CD4-positive, alpha-beta T cell treated with Interferon gamma for 1 hour (primary cell): ENCODE measurements around the gene GTF2I.
"Not testable (repeated sequence)": the region's sequence is repeated elsewhere in the genome, so short reads cannot be mapped to it uniquely, and the experiment has no call there.

Experiments
- DNase-seq: peaks from one replicate; pipeline ENCODE4 v3.0.0-alpha.2; 2020

The GTF2I gene

DNA sequence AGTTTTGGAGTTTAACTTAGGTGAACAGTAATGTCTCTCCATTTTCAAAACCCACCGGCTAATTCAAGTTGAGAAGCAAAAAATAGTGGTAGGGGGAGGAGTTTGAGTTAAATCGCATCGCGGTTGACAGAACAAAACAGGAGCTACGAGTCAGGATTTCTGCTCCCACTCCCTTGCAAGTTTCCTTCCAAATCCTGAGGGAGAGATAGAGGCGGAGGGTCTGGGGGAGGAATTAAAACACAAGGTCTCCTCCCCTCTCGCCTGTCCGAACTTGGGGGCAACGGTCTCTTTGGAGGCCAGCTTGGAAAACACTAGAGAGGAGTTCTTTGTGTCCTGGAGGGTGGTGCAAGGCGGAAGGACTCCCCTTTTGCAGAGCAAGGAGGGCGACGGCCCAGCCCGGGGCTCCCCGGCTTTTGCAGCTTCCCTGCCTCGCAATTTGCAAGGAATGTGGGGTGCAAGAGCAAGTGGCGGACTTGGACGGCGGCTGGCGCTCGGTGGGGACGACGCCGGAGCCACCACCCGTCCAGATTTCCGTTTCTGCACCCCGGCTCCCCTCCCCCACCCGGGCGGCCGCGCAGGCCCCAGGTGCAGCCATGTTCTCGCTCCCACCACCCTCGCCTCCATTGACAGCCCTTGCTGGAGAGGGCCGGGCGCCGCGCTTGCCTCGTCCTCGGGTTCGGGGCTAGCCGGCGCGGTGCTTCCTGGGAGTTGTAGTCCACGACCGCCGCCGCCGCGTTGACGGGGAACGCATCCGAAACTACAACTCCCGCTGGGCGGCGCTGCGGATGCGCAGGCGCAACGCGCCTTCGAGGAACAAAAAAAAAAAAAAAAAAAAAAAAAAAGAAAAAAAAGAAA, 454 bp upstream of the GTF2I start:
- peak; percentile 97 for DNase-seq

GRCh38 chr7:74658178-74659004, 873 bp downstream of the GTF2I start:
- peak; percentile 92 for DNase-seq

- not testable (repeated sequence) for DNase-seq
Measured at GRCh38 chr7:74660202-74660601, 2.7 kb downstream of the GTF2I start.

- not testable (repeated sequence) for DNase-seq
Measured at GRCh38 chr7:74661836-74662794, 4.6 kb downstream of the GTF2I start.

- DNase-seq, result no peak
Measured at GRCh38 chr7:74665296-74665938, 7.9 kb downstream of the GTF2I start.

DNA sequence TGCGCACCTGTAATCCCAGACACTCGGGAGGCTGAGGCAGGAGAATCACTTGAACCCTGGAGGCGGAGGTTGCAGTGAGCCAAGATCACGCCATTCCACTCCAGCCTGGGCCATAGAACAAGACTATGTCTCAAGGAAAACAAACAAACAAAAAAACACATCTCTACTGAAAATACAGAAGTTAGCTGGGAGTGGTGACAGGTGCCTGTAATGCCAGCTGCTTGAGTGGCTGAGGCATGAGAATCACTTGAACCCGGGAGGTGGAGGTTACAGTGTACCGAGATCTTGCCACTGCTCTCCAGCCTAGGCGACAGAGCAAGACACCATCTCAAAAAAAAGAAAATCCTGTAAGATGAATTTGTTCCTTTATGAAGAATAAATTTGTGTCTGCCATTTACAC, 9.5 kb downstream of the GTF2I start:
- not testable (repeated sequence) for DNase-seq

- DNase-seq, result not testable (repeated sequence)
Measured at GRCh38 chr7:74667520-74667919, 10.0 kb downstream of the GTF2I start.

DNA sequence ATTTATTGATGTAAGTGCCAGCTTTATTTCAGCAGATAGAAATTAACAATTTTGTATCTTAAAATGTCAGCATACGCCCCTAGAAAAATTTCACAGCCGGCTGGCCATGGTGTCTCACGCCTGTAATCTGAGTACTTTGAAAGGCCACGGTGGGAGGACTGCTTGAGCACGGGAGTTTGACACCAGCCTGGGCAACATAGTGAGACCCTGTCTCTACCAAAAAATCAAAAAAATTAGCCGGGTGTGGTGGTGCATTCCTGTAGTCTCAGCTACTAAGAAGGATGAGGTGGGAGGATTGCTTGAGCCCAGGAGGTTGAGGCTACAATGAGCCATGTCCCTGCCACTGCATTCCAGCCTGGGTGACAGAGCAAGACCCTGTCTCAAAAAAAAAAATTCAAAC, 14.1 kb downstream of the GTF2I start:
- DNase-seq, result no peak

- no peak for DNase-seq
Measured at GRCh38 chr7:74672343-74672915, 14.9 kb downstream of the GTF2I start.

GRCh38 chr7:74674166-74674565, 16.6 kb downstream of the GTF2I start:
- DNase-seq, result no peak

DNA sequence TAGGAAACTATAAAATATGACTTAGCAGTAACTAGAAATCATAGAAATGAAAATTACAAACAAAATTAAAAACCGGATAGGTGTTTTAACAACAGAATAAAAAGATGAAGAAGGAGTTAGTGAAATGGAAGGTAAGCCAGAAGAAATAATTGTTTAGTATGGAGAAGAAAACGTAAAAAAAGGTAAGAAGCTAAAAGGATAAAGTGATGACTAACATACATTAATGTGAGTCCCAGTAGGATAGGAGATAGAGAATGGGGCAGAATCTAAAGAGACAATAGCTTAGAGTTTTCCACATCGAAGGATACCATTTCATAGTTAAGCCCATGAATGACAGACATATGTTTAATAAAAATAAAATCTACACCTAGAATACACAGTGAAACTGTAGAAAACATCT, 25.3 kb downstream of the GTF2I start:
- DNase-seq, result no peak

- no peak for DNase-seq
Measured at GRCh38 chr7:74683799-74684198, 26.3 kb downstream of the GTF2I start.

- no peak for DNase-seq
Measured at GRCh38 chr7:74684473-74684872, 27.0 kb downstream of the GTF2I start.

DNA sequence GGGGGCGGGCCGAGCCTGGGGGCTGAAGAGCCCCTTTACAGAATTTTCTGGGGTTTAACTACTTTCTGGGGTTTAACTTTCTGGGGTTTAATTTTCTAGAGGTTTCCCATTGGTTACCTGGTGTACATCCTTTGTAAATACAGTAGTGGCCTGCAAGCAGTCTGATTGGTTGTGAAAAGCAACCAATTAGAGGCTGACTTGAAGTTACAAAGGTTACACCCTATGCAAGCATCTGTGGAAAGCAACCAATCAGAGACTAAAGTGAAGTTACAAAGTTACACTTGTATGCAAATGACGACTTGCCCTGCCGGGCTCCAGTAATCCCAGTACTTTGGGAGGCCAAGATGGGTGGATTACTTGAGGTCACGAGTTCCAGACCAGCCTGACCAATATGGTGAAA, 27.4 kb downstream of the GTF2I start:
- no peak for DNase-seq

DNA sequence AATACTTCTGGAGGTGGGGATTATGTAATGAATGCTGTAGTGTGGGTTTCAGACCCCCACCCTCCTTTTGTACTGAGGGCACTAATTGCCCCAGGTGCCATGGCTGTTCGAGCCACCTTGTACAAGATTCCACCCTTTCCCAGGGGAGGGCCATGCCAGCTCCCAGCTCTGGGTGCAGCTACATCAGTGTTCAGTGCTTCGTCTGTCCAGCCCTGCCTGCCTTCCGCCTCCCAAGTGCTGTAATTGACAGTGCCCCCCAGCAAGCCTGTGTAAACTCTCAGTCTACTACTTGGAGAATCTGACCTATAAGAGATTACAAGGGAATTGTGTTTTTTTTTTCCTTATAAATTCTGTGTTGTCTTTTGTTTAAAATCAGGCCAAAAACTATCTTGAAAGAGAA, 33.0 kb downstream of the GTF2I start:
- no peak for DNase-seq

DNA sequence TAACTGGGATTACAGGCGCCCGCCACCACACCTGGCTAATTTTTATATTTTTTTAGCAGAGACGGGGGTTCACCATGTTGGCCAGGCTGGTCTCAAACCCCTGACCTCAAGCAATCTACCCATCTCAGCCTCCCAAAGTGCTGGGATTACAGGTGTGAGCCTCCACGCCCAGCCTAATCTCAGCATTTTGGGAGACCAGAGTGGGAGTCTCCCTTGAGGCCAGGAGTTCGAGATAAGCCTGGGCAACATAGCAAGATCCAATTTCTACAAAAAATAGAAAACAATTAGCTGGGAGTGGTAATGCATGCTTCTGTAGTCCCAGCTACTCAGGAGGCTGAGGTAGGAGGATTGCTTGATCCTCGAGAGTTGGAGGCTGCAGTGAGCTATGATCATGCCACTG, 46.9 kb downstream of the GTF2I start:
- not testable (repeated sequence) for DNase-seq

GRCh38 chr7:74707238-74707637, 49.7 kb downstream of the GTF2I start:
- no peak for DNase-seq

DNA sequence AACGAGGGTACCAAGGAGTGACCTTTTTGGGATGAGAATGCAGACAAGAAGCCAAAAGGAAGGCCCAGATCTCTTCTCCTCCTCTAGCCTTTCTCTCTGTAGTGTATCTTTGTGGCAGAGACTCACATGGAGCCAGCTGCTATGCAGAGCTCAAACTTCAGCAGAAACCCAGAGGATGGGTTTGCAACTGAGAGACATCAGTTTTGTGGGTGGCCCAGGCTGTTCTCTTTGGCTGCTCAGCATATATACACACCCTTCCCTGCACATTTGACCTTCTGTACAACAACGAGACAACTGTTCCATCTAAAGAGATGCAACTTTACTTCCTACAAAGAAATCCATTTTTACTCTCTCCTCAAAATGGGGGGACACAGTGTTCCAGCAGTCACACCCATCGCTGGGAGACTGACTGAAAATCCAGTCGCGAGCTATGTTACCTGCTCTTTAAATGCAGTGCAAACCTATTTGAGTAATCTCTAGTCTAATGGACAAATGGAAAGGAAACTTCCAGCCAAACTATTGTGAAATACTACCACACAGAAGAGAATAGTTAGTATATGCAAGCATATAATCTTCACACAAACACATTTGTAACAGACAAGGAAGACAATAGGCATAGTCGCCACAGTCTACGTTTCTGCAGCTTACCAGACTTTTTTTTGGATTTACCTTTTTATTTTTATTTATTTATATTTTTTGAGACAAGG, 51.2 kb downstream of the GTF2I start:
- DNase-seq, result no peak

DNA sequence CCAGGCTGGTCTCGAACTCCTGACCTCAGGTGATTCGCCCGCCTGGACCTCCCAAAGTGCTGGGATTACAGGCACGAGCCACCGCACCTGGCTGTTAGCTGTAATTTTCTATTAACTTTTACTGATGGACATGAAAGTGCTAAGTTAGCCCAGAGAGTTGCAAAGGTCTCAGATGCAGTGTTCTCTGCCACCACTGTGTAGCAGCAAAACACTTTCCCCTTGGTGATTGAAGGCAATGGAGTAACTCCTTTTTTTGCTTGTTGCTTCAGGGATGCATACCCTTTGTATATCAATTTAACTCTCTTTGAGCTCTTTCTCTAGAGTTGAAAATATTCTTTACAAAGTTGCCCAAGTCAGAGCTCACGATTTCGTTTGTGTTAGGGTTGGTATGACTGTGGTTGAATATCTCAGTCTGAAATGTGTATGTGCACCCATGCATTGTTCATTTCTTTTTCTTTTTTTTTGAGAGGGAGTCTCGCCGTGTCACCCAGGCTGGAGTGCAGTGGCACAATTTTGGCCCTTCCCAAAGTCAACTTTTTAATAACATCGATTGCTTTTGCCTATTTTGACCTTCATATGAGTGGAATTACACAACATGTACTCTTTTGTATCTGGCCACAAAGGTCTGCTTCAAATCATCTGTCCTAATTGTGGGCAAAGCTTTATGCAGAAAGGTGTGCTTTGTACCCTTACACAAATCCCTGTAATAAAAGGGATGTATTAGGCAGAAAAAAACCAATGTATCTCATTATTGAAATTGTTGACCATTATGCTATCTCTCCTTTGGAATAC, 52.6 kb downstream of the GTF2I start:
- DNase-seq, result peak; percentile 3

DNA sequence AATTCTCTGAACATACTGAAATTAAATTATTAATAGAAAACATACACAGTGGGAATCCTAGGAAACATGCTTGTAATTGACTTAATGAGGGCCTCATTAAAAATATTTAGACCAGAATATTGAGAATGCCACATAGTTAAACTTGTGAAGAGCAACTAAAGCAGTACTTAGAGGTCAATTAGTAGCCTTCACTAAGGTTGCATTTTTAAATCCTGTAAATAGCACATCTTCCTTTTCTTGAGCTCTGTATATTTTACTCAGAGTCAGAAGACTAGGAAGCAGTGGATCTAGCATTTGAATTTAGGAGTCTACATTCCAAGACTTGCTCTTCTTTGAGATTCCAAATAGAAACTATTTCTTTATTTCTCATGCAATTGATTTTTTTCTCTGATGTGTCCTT, 56.0 kb downstream of the GTF2I start:
- no peak for DNase-seq
